K562 (cell line): Measurements from ENCODE around the gene IPO11. TPM values are rescaled to one million over a fixed set of nuclear protein-coding genes. Genes with fewer than 3 reads are reported as not detected.

Source experiments
- BRF1 ChIP-seq: IDR thresholded peaks from 3 replicates; pipeline ENCODE4 v1.6.1; 2011; ENCODE audit warnings: borderline replicate concordance, mild to moderate bottlenecking; ENCODE audit not compliant: insufficient read length; ENCODE audit errors: extremely low read depth
- CEBPZ ChIP-seq: fragments of 150-350 bp; IDR thresholded peaks from 2 replicates; pipeline ENCODE4 v1.6.1; 2014; ENCODE audit warnings: low read depth, mild to moderate bottlenecking, low read length, borderline replicate concordance
- CSDE1 ChIP-seq, 2 experiments: fragments of 450-650 bp; IDR thresholded peaks; 2 replicates each; pipeline ENCODE4 v1.6.1; 2016; ENCODE audit warnings: mild to moderate bottlenecking in 1 of 2
- CTCF ChIP-seq, 3 experiments: IDR thresholded peaks in 2 of 3; conservative IDR thresholded peaks in 1 of 3; 2 replicates each; pipeline ENCODE4 v1.5.1; 2011 to 2012; ENCODE audit warnings: low read length in 3 of 3, mild to moderate bottlenecking in 3 of 3, control low read depth in 2 of 3, improper control_type of control experiment in 1 of 3, inconsistent platforms in 1 of 3, low read depth in 1 of 3, mixed read lengths in 1 of 3, moderate library complexity in 1 of 3; ENCODE audit not compliant: insufficient read depth in 2 of 3
- DNMT1 ChIP-seq: fragments of 450-650 bp; IDR thresholded peaks from 2 replicates; pipeline ENCODE4 v1.6.1; 2016; ENCODE audit warnings: antibody characterized with exemption, mild to moderate bottlenecking
- EP400 ChIP-seq: fragments of 450-650 bp; IDR thresholded peaks from 2 replicates; pipeline ENCODE4 v1.6.1; 2017; ENCODE audit warnings: antibody characterized with exemption, mild to moderate bottlenecking, moderate library complexity
- ESRRA ChIP-seq: fragments of 450-650 bp; IDR thresholded peaks from 2 replicates; pipeline ENCODE4 v1.6.1; 2014; ENCODE audit warnings: low read depth, mild to moderate bottlenecking, moderate library complexity, borderline replicate concordance
- ETV5 ChIP-seq: sonication (generic); formaldehyde crosslinking; IDR thresholded peaks from 2 replicates; pipeline ENCODE4 v1.4.0; 2020; ENCODE audit warnings: low read depth, mild to moderate bottlenecking, missing genetic modification reagents
- FOXJ3 ChIP-seq: sonication (generic); formaldehyde crosslinking; IDR thresholded peaks from 2 replicates; pipeline ENCODE4 v1.4.0; 2020; ENCODE audit warnings: mild to moderate bottlenecking, missing genetic modification reagents
- KDM2B ChIP-seq: fragments of 250-450 bp; sonication (Bioruptor Pico); IDR thresholded peaks from 2 replicates; pipeline ENCODE4 v1.8.0; 2021; ENCODE audit warnings: mild to moderate bottlenecking, moderate library complexity
- KLF1 ChIP-seq: fragments of 450-650 bp; IDR thresholded peaks from 2 replicates; pipeline ENCODE4 v1.6.1; 2016; ENCODE audit warnings: missing genetic modification characterization, missing compliant biosample characterization
- MEIS2 ChIP-seq: fragments of 450-650 bp; IDR thresholded peaks from 2 replicates; pipeline ENCODE4 v1.6.1; 2014; ENCODE audit warnings: mild to moderate bottlenecking; ENCODE audit not compliant: partially characterized antibody
- NCOA4 ChIP-seq: fragments of 450-650 bp; IDR thresholded peaks from 2 replicates; pipeline ENCODE4 v1.6.1; 2018; ENCODE audit warnings: mild to moderate bottlenecking; ENCODE audit not compliant: partially characterized antibody
- NFRKB ChIP-seq: fragments of 450-650 bp; IDR thresholded peaks from 2 replicates; pipeline ENCODE4 v1.6.1; 2016; ENCODE audit warnings: low read depth
- POLR2H ChIP-seq: IDR thresholded peaks from 2 replicates; pipeline ENCODE4 v1.6.1; 2016; ENCODE audit warnings: missing genetic modification characterization, low read depth, mild to moderate bottlenecking, control low read depth, missing compliant biosample characterization, moderate library complexity
- POLR3G ChIP-seq: IDR thresholded peaks from 2 replicates; pipeline ENCODE4 v1.6.1; 2011; ENCODE audit not compliant: insufficient read length, insufficient replicate concordance; ENCODE audit errors: extremely low read depth
- PPARD ChIP-seq: fragments of 250-450 bp; sonication (Bioruptor Pico); IDR thresholded peaks from 2 replicates; pipeline ENCODE4 v1.8.0; 2022; ENCODE audit warnings: inconsistent platforms, mild to moderate bottlenecking, moderate library complexity
- PREB ChIP-seq: sonication (generic); formaldehyde crosslinking; IDR thresholded peaks from 2 replicates; pipeline ENCODE4 v1.8.1; 2023; ENCODE audit warnings: mild to moderate bottlenecking, missing genetic modification reagents
- SIN3B ChIP-seq: fragments of 450-650 bp; IDR thresholded peaks from 2 replicates; pipeline ENCODE4 v1.6.1; 2017; ENCODE audit warnings: low read depth, mild to moderate bottlenecking, moderate library complexity
- SREBF2 ChIP-seq: sonication (generic); formaldehyde crosslinking; IDR thresholded peaks from 2 replicates; pipeline ENCODE4 v1.4.0; 2020; ENCODE audit warnings: mild to moderate bottlenecking, missing genetic modification reagents
- ZBTB1 ChIP-seq: sonication (generic); formaldehyde crosslinking; IDR thresholded peaks from 2 replicates; pipeline ENCODE4 v1.8.1; 2023; ENCODE audit warnings: missing genetic modification reagents, low read depth, mild to moderate bottlenecking, borderline replicate concordance
- ZC3H8 ChIP-seq: fragments of 450-650 bp; IDR thresholded peaks from 2 replicates; pipeline ENCODE4 v1.6.1; 2017
- ZNF274 ChIP-seq: IDR thresholded peaks from 2 replicates; pipeline ENCODE4 v1.6.1; 2011; ENCODE audit warnings: low read depth, mild to moderate bottlenecking, low read length, moderate library complexity, borderline replicate concordance
- ZNF408 ChIP-seq: fragments of 250-450 bp; sonication (Bioruptor Pico); IDR thresholded peaks from 2 replicates; pipeline ENCODE4 v1.4.0; 2020; ENCODE audit warnings: low read depth, mild to moderate bottlenecking, moderate library complexity
- ZNF561 ChIP-seq: fragments of 450-650 bp; formaldehyde crosslinking; conservative IDR thresholded peaks from 2 replicates; pipeline ENCODE4 v1.4.0; 2020; ENCODE audit warnings: mild to moderate bottlenecking, moderate library complexity
- ZNF707 ChIP-seq: fragments of 250-450 bp; sonication (Bioruptor Pico); conservative IDR thresholded peaks from 2 replicates; pipeline ENCODE4 v1.8.0; 2022; ENCODE audit warnings: inconsistent platforms, mild to moderate bottlenecking, moderate library complexity
- polyA plus RNA-seq, 8 experiments: library from polyadenylated mRNA; depleted of rRNA in 4 of 8; stranded (reverse) in 5 of 8; unstranded in 3 of 8; fragments of >200 nt; fragmentation: Nextera tagmentation in 2 of 8; fragmentation: Illumina TruSeq in 1 of 8; extraction: Ambion mirVana in 2 of 8; extraction: Trizol in 1 of 8; gene quantifications; 2 replicates each; pipeline versions ENCODE4 v1.2.1 to v1.2.3, GENCODE V29; 2011 to 2014; ENCODE audit warnings: inconsistent platforms in 1 of 8, missing spikeins in 1 of 8
- total RNA-seq, 7 experiments: library from RNA; depleted of rRNA in 6 of 7; stranded (reverse); fragments of >200 nt in 6 of 7; fragmentation: Illumina TruSeq in 2 of 7; extraction: Trizol in 2 of 7; gene quantifications; 2 replicates each; pipeline versions ENCODE4 v1.2.1 to v1.2.3, GENCODE V29; 2011 to 2021; ENCODE audit warnings: low replicate concordance in 1 of 7

Gene IPO11
- total and polyA plus RNA-seq, 9 of the 15 experiments (the other 6 are each of a cell fraction or from before 2014, with no cell fraction given): 38.7 to 96.0 (median 70.9) TPM

GRCh38 chr5:62432621-62433064 is 20.1 kb downstream of the IPO11 start (continued):
- no peak for TF ChIP-seq ZNF561 (CRISPR knock-in tag)
- no peak for TF ChIP-seq ZNF408 (CRISPR knock-in tag)
- TF ChIP-seq KDM2B (CRISPR knock-in tag): no peak
- TF ChIP-seq SREBF2 (CRISPR knock-in tag): no peak
- TF ChIP-seq PPARD: no peak
- no peak for TF ChIP-seq FOXJ3
- TF ChIP-seq DNMT1: no peak
- peak; percentile 60 for TF ChIP-seq EP400
- TF ChIP-seq ZNF274: no peak
- no peak for TF ChIP-seq ETV5 (CRISPR knock-in tag)
- TF ChIP-seq ESRRA: peak; percentile 12; the same call in 1 of the 2 replicates
- no peak for TF ChIP-seq ZBTB1 (CRISPR knock-in tag)
- TF ChIP-seq NFRKB: no peak
- no peak for TF ChIP-seq CSDE1 (IDR thresholded peaks at IDR 0.05)
- TF ChIP-seq MEIS2: peak; percentile 61
- no peak for TF ChIP-seq PREB (CRISPR knock-in tag)
- no peak for TF ChIP-seq KLF1 (tag)
- TF ChIP-seq CEBPZ: no peak
- TF ChIP-seq POLR2H (tag): peak; percentile 69
- no peak for TF ChIP-seq BRF1
- TF ChIP-seq SIN3B: no peak
- no peak for TF ChIP-seq POLR3G
- no peak for TF ChIP-seq NCOA4
- no peak for TF ChIP-seq ZC3H8
- no peak for TF ChIP-seq ZNF707 (CRISPR knock-in tag)
- TF ChIP-seq CTCF (IDR thresholded peaks at IDR 0.05 in 2 of 3, conservative IDR thresholded peaks at IDR 0.05 in 1 of 3; ENCODE audit: insufficient read depth in 2 of 3, low read depth in 1 of 3, low read length in 3 of 3): no peak
